Heart left ventricle (tissue), 13 donors: ENCODE results near the gene VAV1.

Source experiments
- CTCF ChIP-seq, 12 donors: fragments of 200-600 bp; sonication (generic) in 4 of 12; IDR thresholded peaks; one replicate each; pipeline versions ENCODE4 v1.5.0 to v1.8.0; 2018 to 2022; ENCODE audit warnings: antibody characterized with exemption in 12 of 12, mild to moderate bottlenecking in 5 of 12
- POLR2A ChIP-seq, 2 donors: fragments of 450-650 bp; IDR thresholded peaks; one replicate each; pipeline ENCODE4 v1.6.1; 2017; ENCODE audit warnings: antibody characterized with exemption in 2 of 2, mild to moderate bottlenecking in 2 of 2, moderate library complexity in 2 of 2
- donor health status: ischemic (EF 13 %, LVEDD 7.1; RV severe dilation, severe dysfunction).
- donor health status: DM: no; HTN: yes; CAD: no.
- donor health status: DM: no; HTN: no; CAD: no.
- donor health status: ischemic (EF 25% LVEDD 6.9; RV normal size, moderate dysfunction).
- donor health status: ischemic (EF 25% LVEDD 5.7; RV mildly dilated, moderate dysfunction).
- donor health status: ischemic (EF 35%, LVEDD 5.7; RV mildly dilated, moderate dysfunction).
- donor health status: nonischemic (EF 11% LVEDD 7.7; RV severe dilation, severe dysfunction).
- donor health status: DM: yes; HTN: yes; CAD: no.
- donor health status: PGD.
- donor health status: ischemic (EF 29% LVEDD 5.4; RV normal size, mild dysfunction).
- donor health status: nonischemic (EF 23%, LVEDD 6.1; RV moderate dilation, normal function).

- no peak for TF ChIP-seq POLR2A (IDR thresholded peaks at IDR 0.05)
- TF ChIP-seq CTCF (IDR thresholded peaks at IDR 0.05): no peak
These were observed 20.9 kb downstream of the VAV1 start for GRCh38 chr19:6793411-6793810.
